ENCODE results near the gene FAP.

The FAP gene

GRCh38 chr2:162125138-162125537 lies 118.1 kb downstream of the FAP start:
- no peak for DNase-seq

- DNase-seq, result peak; percentile 5
These were observed 119.2 kb downstream of the FAP start for GRCh38 chr2:162123806-162124758.
